Caco-2 (cell line): ENCODE measurements around the gene GH1. TPM values are rescaled to one million over a fixed set of nuclear protein-coding genes. Genes with fewer than 3 reads are reported as not detected.

Experiments
- BruUV-seq: library from RNA; stranded (reverse); fragments of 400-500 nt; replicated peaks from 2 replicates; lab custom pipeline; 2021; lab: Mats Ljungman, UMichigan
- CTCF ChIA-PET: fragments of 300-600 bp; sonication (Branson Sonifier 250); formaldehyde crosslinking; loops from one replicate; lab custom pipeline; 2022; ENCODE audit warnings: antibody characterized with exemption; lab: Charles Lee
- POLR2A ChIA-PET: fragments of 300-600 bp; sonication (Branson Sonifier 250); formaldehyde crosslinking; loops from one replicate; lab custom pipeline; 2022; ENCODE audit warnings: antibody characterized with exemption; lab: Charles Lee
- DNase-seq, 2 experiments: peaks; one replicate each; pipeline versions ENCODE4 v3.0.0 to v3.0.0-alpha.2; 2020 to 2022
- H3K27me3 ChIP-seq: replicated peaks from 2 replicates; pipeline ENCODE4 v1.6.0; 2011; ENCODE audit warnings: low read length; ENCODE audit not compliant: control insufficient read depth, insufficient read depth
- H3K36me3 ChIP-seq: 2 replicates; pipeline ENCODE4 v1.5.1; 2011; ENCODE audit warnings: low read length; ENCODE audit not compliant: control insufficient read depth, insufficient read depth
- H3K4me1 ChIP-seq: fragments of 250-450 bp; sonication (Bioruptor Pico); 2 replicates; pipeline ENCODE4 v1.5.1; 2020; ENCODE audit warnings: mild to moderate bottlenecking
- H3K4me3 ChIP-seq: 2 replicates; pipeline ENCODE4 v1.5.1; 2011; ENCODE audit warnings: low read depth, mild to moderate bottlenecking, control low read depth, low read length
- H3K9me3 ChIP-seq: fragments of 250-450 bp; sonication (Bioruptor Pico); 2 replicates; pipeline ENCODE4 v1.5.1; 2020; ENCODE audit warnings: mild to moderate bottlenecking, moderate library complexity
- H3K27ac Mint-ChIP-seq: one replicate; pipeline ENCODE4 v1.8.0; 2022; ENCODE audit warnings: mixed read lengths; ENCODE audit not compliant: unreplicated experiment
- H3K27me3 Mint-ChIP-seq: one replicate; pipeline ENCODE4 v1.8.0; 2022; ENCODE audit warnings: mixed read lengths; ENCODE audit not compliant: insufficient read depth, unreplicated experiment
- H3K36me3 Mint-ChIP-seq: one replicate; pipeline ENCODE4 v1.8.0; 2022; ENCODE audit warnings: mild to moderate bottlenecking, mixed read lengths; ENCODE audit not compliant: insufficient read depth, unreplicated experiment
- H3K4me1 Mint-ChIP-seq: one replicate; pipeline ENCODE4 v1.8.0; 2022; ENCODE audit warnings: low read depth, mixed read lengths; ENCODE audit not compliant: unreplicated experiment
- H3K4me3 Mint-ChIP-seq: one replicate; pipeline ENCODE4 v1.8.0; 2022; ENCODE audit warnings: mild to moderate bottlenecking, moderate library complexity, mixed read lengths; ENCODE audit not compliant: unreplicated experiment
- H3K9me3 Mint-ChIP-seq: one replicate; pipeline ENCODE4 v1.8.0; 2022; ENCODE audit warnings: mixed read lengths; ENCODE audit not compliant: unreplicated experiment
- intact Hi-C: fragments of 100-400 bp; cut with micrococcal nuclease; formaldehyde crosslinking; loops from one replicate; pipeline ENCODE4 v1.10.0; 2022; ENCODE audit not compliant: unreplicated experiment
- total RNA-seq: library from RNA; stranded (reverse); gene quantifications from 2 replicates; pipeline ENCODE4 v1.2.3, GENCODE V29; 2022
- TF ChIP-seq, protein P1 (sequence below), 2 experiments: fragments of 200-600 bp in 1 of 2; IDR thresholded peaks; 1 replicate in 1 of 2; 2 replicates in 1 of 2; pipeline versions ENCODE4 v1.5.1 to v1.8.0; 2011 to 2022; ENCODE audit warnings: antibody characterized with exemption in 1 of 2, control low read depth in 1 of 2, inconsistent platforms in 1 of 2, low read depth in 1 of 2, low read length in 1 of 2, mild to moderate bottlenecking in 1 of 2, moderate library complexity in 1 of 2; ENCODE audit not compliant: insufficient read depth in 1 of 2, severe bottlenecking in 1 of 2, unreplicated experiment in 1 of 2

Gene GH1
- total RNA-seq, 1 experiment from 2014 or later: not detected

GRCh38 chr17:63929860-63930766 lies 11.5 kb upstream of the GH1 start:
- Mint-ChIP-seq H3K4me3 (no peak overlapping the region), H3K4me1 (no peaks in the 10 kb centered on the region), H3K9me3 (no peaks in the 10 kb centered on the region), H3K36me3 (no peaks in the 10 kb centered on the region), H3K27ac (no peak overlapping the region), H3K27me3 (no peaks in the 10 kb centered on the region)
- TF ChIP-seq, protein P1, sequence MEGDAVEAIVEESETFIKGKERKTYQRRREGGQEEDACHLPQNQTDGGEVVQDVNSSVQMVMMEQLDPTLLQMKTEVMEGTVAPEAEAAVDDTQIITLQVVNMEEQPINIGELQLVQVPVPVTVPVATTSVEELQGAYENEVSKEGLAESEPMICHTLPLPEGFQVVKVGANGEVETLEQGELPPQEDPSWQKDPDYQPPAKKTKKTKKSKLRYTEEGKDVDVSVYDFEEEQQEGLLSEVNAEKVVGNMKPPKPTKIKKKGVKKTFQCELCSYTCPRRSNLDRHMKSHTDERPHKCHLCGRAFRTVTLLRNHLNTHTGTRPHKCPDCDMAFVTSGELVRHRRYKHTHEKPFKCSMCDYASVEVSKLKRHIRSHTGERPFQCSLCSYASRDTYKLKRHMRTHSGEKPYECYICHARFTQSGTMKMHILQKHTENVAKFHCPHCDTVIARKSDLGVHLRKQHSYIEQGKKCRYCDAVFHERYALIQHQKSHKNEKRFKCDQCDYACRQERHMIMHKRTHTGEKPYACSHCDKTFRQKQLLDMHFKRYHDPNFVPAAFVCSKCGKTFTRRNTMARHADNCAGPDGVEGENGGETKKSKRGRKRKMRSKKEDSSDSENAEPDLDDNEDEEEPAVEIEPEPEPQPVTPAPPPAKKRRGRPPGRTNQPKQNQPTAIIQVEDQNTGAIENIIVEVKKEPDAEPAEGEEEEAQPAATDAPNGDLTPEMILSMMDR (IDR thresholded peaks at IDR 0.05; ENCODE audit: insufficient read depth in 1 of 2, low read depth in 1 of 2, low read length in 1 of 2, severe bottlenecking in 1 of 2, unreplicated experiment in 1 of 2): no peak
- intact Hi-C loops: no loop called here
- Histone ChIP-seq H3K4me1 (no peaks in the 10 kb centered on the region), H3K4me3 (no peak overlapping the region), H3K27me3 (no peaks in the 10 kb centered on the region), H3K36me3 (no peaks in the 10 kb centered on the region), H3K9me3 (no peaks in the 10 kb centered on the region)
- no peak for DNase-seq
- ChIA-PET CTCF (interaction anchor here (0.7 to 3.1 kb wide), 2 partner anchors 17 to 99 kb away, joined by 3 to 10 read pairs; no protein-coding TSS in a partner anchor), POLR2A (no interaction called here)
- BruUV-seq: no TSS peak

DNA sequence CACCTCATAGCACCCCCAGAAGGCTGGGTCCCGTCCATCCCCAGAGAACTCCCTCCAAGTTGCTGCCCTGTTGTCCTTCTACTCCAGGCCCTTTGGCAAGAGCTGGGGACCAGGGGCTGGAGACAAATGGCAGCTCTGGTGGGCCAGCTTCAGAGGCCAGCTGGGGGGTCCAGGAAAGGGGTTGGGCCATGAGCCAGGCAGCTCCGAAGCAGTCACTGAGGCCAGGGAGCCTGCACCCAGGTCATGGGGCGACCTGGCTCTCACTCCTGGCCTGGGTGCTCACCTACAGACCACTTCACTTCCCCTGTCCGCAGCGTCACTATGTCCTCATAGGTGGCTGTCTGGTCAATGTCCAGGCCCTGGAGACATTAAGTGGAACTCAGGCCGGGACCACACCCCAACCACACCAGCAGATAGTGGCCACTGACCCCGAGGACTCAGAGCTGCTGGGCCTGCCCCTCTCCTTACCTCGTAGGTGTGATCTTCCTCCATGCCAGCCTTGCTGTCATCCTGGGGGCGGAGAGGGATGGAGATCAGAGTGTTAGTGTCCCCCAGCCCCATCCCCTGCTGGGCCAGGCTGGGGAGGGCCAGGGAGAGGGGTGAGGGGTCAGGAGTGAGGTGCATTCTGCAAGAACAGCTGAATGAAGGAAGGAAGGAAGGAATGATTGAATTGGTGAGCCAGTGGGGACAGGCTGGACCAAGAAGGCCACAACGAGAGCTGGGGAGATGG lies 10.5 kb upstream of the GH1 start:
- Histone ChIP-seq H3K9me3 (no peaks in the 10 kb centered on the region), H3K4me3 (no peak overlapping the region), H3K4me1 (no peaks in the 10 kb centered on the region), H3K27me3 (no peaks in the 10 kb centered on the region), H3K36me3 (no peaks in the 10 kb centered on the region)
- Mint-ChIP-seq H3K27ac (no peak overlapping the region), H3K36me3 (no peaks in the 10 kb centered on the region), H3K27me3 (no peaks in the 10 kb centered on the region), H3K4me1 (no peaks in the 10 kb centered on the region), H3K9me3 (no peaks in the 10 kb centered on the region), H3K4me3 (no peak overlapping the region)
- ChIA-PET POLR2A (no interaction called here), CTCF (interaction anchor here (3.1 kb wide), 1 partner anchor 18 kb away, joined by 10 read pairs; no protein-coding TSS in a partner anchor)
- TF ChIP-seq, protein P1 (IDR thresholded peaks at IDR 0.05; ENCODE audit: insufficient read depth in 1 of 2, low read depth in 1 of 2, low read length in 1 of 2, severe bottlenecking in 1 of 2, unreplicated experiment in 1 of 2): no peak
- intact Hi-C loops: no loop called here
- no TSS peak for BruUV-seq
- DNase-seq: no peak

DNA sequence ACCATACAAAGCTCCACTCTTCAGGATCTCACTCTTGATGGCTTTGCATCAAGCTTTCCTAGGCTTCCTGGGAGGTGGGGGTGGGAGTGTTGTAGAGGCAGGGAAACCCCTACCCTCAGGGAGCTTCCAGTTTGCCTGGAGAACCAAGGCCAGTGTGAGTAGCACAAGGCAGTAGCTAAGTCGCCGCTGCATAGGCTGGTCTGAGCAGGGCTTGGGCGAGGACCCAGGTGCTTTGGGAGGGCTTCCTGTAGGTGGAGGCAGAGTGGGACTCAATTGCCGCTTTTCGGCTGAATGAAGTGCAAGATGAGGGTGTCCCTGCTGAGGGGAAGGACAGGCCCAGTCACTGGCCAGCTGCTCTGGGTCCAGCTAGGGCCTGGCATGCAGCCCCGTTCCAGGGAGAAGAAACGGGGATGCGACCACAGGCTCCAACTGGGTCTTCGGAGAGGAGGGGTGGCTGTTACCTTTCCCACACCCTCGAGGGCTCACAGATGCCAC lies 9.6 kb upstream of the GH1 start:
- no peaks in the 10 kb centered on the region for H3K27me3 ChIP-seq
- POLR2A ChIA-PET: no interaction called here
- intact Hi-C loops: no loop called here
- Mint-ChIP-seq H3K36me3 (no peaks in the 10 kb centered on the region), H3K4me3 (no peak overlapping the region), H3K9me3 (no peaks in the 10 kb centered on the region), H3K27me3 (peaks cover 3% of the 10 kb centered on the region), H3K27ac (no peak overlapping the region), H3K4me1 (no peaks in the 10 kb centered on the region)
- TF ChIP-seq, protein P1 (IDR thresholded peaks at IDR 0.05; ENCODE audit: insufficient read depth in 1 of 2, low read depth in 1 of 2, low read length in 1 of 2, severe bottlenecking in 1 of 2, unreplicated experiment in 1 of 2): no peak
- CTCF ChIA-PET: interaction anchor here (0.6 to 1.0 kb wide), 4 partner anchors 13 to 316 kb away, joined by 3 to 5 read pairs (median 4); no protein-coding TSS in a partner anchor
- no peaks in the 10 kb centered on the region for H3K9me3 ChIP-seq
- no peaks in the 10 kb centered on the region for H3K4me1 ChIP-seq
- H3K4me3 ChIP-seq: no peak overlapping the region
- BruUV-seq: no TSS peak
- no peak for DNase-seq
- no peaks in the 10 kb centered on the region for H3K36me3 ChIP-seq
